GM12873 (cell line): ENCODE data around the gene HSPA1B.

Experiments
- CTCF ChIP-seq: IDR thresholded peaks from 2 replicates; pipeline ENCODE4 v1.5.1; 2012; ENCODE audit warnings: low read depth, mild to moderate bottlenecking, moderate library complexity, low read length, control low read depth; ENCODE audit not compliant: insufficient read depth; ENCODE audit errors: missing control alignments

Gene HSPA1B

GRCh38 chr6:31878222-31878621 is 50.7 kb downstream of the HSPA1B start:
- no peak for TF ChIP-seq CTCF

- no peak for TF ChIP-seq CTCF
These were observed 51.2 kb downstream of the HSPA1B start, which contains the start of gene SLC44A4 for GRCh38 chr6:31878726-31879125. SLC44A4 (minus strand) TSS chr6:31878997; CDS start chr6:31878980, 17 bp downstream.

- no peak for TF ChIP-seq CTCF
These were observed 51.6 kb downstream of the HSPA1B start for GRCh38 chr6:31879143-31879542.
